Stimulated activated CD4-positive, alpha-beta T cell treated with anti-CD3 and anti-CD28 coated beads, Interleukin-1b, Interleukin-23, amount 100 ng/mL, for 24 hours (primary cell): ENCODE results near the gene PIK3C2G.
"Not testable (repeated sequence)": the region's sequence is repeated elsewhere in the genome, so short reads cannot be mapped to it uniquely, and the experiment has no call there.

Experiments
- DNase-seq, 4 experiments: peaks; one replicate each; pipeline ENCODE4 v3.0.0-alpha.2; 2020; ENCODE audit warnings: low read depth in 4 of 4, low spot score in 1 of 4

PIK3C2G gene

GRCh38 chr12:18261273-18261672 is at the start of gene PIK3C2G:
TSS of gene PIK3C2G (plus strand) at chr12:18261518. CDS start at chr12:18282082, 20,564 bp downstream.
- DNase-seq = no peak

GRCh38 chr12:18217966-18218365 is 43.4 kb upstream of the PIK3C2G start:
- no peak for DNase-seq

- DNase-seq = no peak
Observed at GRCh38 chr12:18221726-18222125, 39.6 kb upstream of the PIK3C2G start.

GRCh38 chr12:18222699-18223098 is 38.6 kb upstream of the PIK3C2G start:
- DNase-seq = no peak

GRCh38 chr12:18224745-18225144 is 36.6 kb upstream of the PIK3C2G start:
- DNase-seq = no peak

- no peak for DNase-seq
Observed at GRCh38 chr12:18239526-18239925, 21.8 kb upstream of the PIK3C2G start.

- DNase-seq = no peak
Observed at GRCh38 chr12:18242380-18243089, 18.8 kb upstream of the PIK3C2G start.

GRCh38 chr12:18243238-18243637 is 18.1 kb upstream of the PIK3C2G start:
- no peak for DNase-seq

- DNase-seq = no peak
Observed at GRCh38 chr12:18246066-18246465, 15.3 kb upstream of the PIK3C2G start.

GRCh38 chr12:18250313-18250916 is 10.9 kb upstream of the PIK3C2G start:
- no peak for DNase-seq

- DNase-seq = no peak
Observed at GRCh38 chr12:18254081-18254480, 7.2 kb upstream of the PIK3C2G start.

GRCh38 chr12:18255004-18255403 is 6.3 kb upstream of the PIK3C2G start:
- DNase-seq = not testable (repeated sequence)

GRCh38 chr12:18257251-18257650 is 4.1 kb upstream of the PIK3C2G start:
- DNase-seq = no peak

- no peak for DNase-seq
Observed at GRCh38 chr12:18258929-18259328, 2.4 kb upstream of the PIK3C2G start.

GRCh38 chr12:18259906-18260682 is 1.2 kb upstream of the PIK3C2G start:
- DNase-seq = no peak

GRCh38 chr12:18261906-18262305 is 588 bp downstream of the PIK3C2G start:
- no peak for DNase-seq

GRCh38 chr12:18262514-18262913 is 1.2 kb downstream of the PIK3C2G start:
- DNase-seq = no peak

- DNase-seq = no peak
Observed at GRCh38 chr12:18264581-18265075, 3.3 kb downstream of the PIK3C2G start.

- DNase-seq = no peak
Observed at GRCh38 chr12:18267427-18268099, 6.2 kb downstream of the PIK3C2G start.

GRCh38 chr12:18270958-18271460 is 9.7 kb downstream of the PIK3C2G start:
- DNase-seq = no peak

- no peak for DNase-seq
Observed at GRCh38 chr12:18275981-18276380, 14.7 kb downstream of the PIK3C2G start.
